ENCODE data around the gene LAMTOR5. TPM values are rescaled to one million over a fixed set of nuclear protein-coding genes. Genes with fewer than 3 reads are reported as not detected.

The LAMTOR5 gene
- total and polyA plus RNA-seq, 10 of the 15 experiments (the other 5 are each of a cell fraction or from before 2014, with no cell fraction given), result 64.1 to 613 (median 315) TPM

DNA sequence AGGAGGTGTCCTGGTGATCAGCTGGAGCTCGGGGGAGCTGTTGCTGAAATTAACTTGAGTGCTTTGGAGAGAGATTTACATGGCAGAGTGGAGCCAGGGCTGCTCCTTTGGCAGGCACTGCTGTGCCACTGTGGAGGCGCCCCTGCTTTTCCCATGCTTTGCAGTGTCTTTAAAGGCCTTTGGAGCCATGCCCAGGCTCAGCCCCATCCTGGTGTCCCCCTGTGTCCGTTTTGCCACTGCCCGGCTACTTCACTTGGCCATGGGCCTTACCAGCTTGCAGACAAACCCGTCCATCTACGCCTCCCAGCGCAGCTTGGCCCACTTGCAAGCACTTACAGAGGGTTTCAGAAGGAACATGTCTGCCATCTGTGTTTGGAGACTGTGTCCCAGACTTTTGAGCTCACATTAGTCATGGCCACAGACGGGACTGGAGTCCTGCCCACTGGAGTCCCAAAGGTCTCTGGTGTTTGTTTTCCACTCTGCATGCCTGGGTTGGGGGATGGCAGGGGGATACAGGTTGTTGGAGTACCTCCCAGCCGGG lies 18.2 kb upstream of the LAMTOR5 start:
- Histone ChIP-seq H4K20me1 (ENCODE audit: control insufficient read depth, insufficient read depth) (no peaks in the 10 kb centered on the region), H3K27ac (ENCODE audit: control insufficient read depth, insufficient read depth) (no peak overlapping the region), H3K4me1 (ENCODE audit: control insufficient read depth, insufficient read depth, low read length) (no peaks in the 10 kb centered on the region), H3K9me3 (replicated peaks; ENCODE audit: control insufficient read depth, insufficient read depth, low read length) (no peaks in the 10 kb centered on the region), H3K4me2 (ENCODE audit: control insufficient read depth, insufficient read depth) (no peak overlapping the region), H2AFZ (ENCODE audit: control insufficient read depth, low read depth, low read length) (no peak overlapping the region), H3K4me3 (no peak overlapping the region), H3K36me3 (ENCODE audit: control insufficient read depth in 2 of 2, insufficient read depth in 2 of 2, low read length in 1 of 2) (no peaks in the 10 kb centered on the region), H3K9ac (ENCODE audit: control insufficient read depth, insufficient read depth, low read length) (no peak overlapping the region), H3K79me2 (ENCODE audit: control insufficient read depth, insufficient read depth, low read length) (no peaks in the 10 kb centered on the region), H3K27me3 (replicated peaks in 1 of 2; ENCODE audit: control insufficient read depth in 2 of 2, insufficient read depth in 2 of 2, low read length in 1 of 2) (no peaks in the 10 kb centered on the region; a peak in 2 of 4 replicates)
- BruUV-seq (replicated peaks), result no TSS peak
- no peak for DNase-seq (ENCODE audit: low read depth, low spot score)
- TF ChIP-seq CEBPB (IDR thresholded peaks at IDR 0.05; ENCODE audit: borderline replicate concordance in 1 of 2, low read depth in 2 of 2, low read length in 2 of 2) (no peak), NRF1 (conservative IDR thresholded peaks at IDR 0.05; ENCODE audit: low read depth, low read length) (no peak), PAX5 (IDR thresholded peaks at IDR 0.05; ENCODE audit: borderline replicate concordance, low read depth, low read length) (no peak), CBX5 (IDR thresholded peaks at IDR 0.05; ENCODE audit: low read depth) (no peak), CHD2 (IDR thresholded peaks at IDR 0.05; ENCODE audit: borderline replicate concordance, low read depth, low read length) (no peak), RAD21 (IDR thresholded peaks at IDR 0.05; ENCODE audit: insufficient read depth, low read depth, low read length) (no peak), TBL1XR1 (IDR thresholded peaks at IDR 0.05; ENCODE audit: low read depth, low read length) (no peak)
- TF ChIP-seq, protein P1, sequence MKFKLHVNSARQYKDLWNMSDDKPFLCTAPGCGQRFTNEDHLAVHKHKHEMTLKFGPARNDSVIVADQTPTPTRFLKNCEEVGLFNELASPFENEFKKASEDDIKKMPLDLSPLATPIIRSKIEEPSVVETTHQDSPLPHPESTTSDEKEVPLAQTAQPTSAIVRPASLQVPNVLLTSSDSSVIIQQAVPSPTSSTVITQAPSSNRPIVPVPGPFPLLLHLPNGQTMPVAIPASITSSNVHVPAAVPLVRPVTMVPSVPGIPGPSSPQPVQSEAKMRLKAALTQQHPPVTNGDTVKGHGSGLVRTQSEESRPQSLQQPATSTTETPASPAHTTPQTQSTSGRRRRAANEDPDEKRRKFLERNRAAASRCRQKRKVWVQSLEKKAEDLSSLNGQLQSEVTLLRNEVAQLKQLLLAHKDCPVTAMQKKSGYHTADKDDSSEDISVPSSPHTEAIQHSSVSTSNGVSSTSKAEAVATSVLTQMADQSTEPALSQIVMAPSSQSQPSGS (IDR thresholded peaks at IDR 0.05; ENCODE audit: low read length), result no peak
- ChIA-PET POLR2A (no interaction called here), SMC1A (ENCODE audit: uncharacterized antibody, unreplicated experiment) (no interaction called here), CTCF (interaction anchor here (0.6 kb wide), 1 partner anchor 665 kb away, joined by 3 read pairs; no protein-coding TSS in a partner anchor), RAD21 (ENCODE audit: unreplicated experiment) (interaction anchor here (1.3 kb wide), 1 partner anchor 71 kb away, joined by 3 read pairs; no protein-coding TSS in a partner anchor)
- no peak for FAIRE-seq
- 19% methylated on average over 9 of the region's 9 CpGs for WGBS (ENCODE audit: insufficient coverage, insufficient replicate concordance, low lambda C conversion rate, missing lambda C conversion rate)
- intact Hi-C loops (cut with micrococcal nuclease; ENCODE audit: unreplicated experiment), result no loop called here
- in situ Hi-C loops (cut with MboI), result no loop called here
- ATAC-seq, result no peak
